ENCODE data around the gene IL24. TPM values are rescaled to one million over a fixed set of nuclear protein-coding genes. Genes with fewer than 3 reads are reported as not detected.

The IL24 gene
- polyA plus RNA-seq, 2 of the 4 experiments (the other 2 are of a cell fraction): 0.04 TPM; not detected in 1

- no peak for DNase-seq (ENCODE audit: low read depth in 1 of 2, low spot score in 1 of 2)
- peaks cover 44% of the 10 kb centered on the region for H3K4me1 ChIP-seq
- no peak overlapping the region for H3K4me3 ChIP-seq
- POLR2A ChIA-PET: no interaction called here
- no peak overlapping the region for H3K4me2 ChIP-seq
- CTCF ChIA-PET: interaction anchor here (1.4 to 8.9 kb wide), 3 partner anchors 10 to 22 kb away, joined by 3 to 67 read pairs (median 19); partner anchors contain the start of gene FCMR
- H3K9me3 ChIP-seq: no peaks in the 10 kb centered on the region
- no peak for ATAC-seq
- peak overlapping the region in 1 of 2 experiments; percentile 74; a peak in 2 of 6 replicates for H3K27ac ChIP-seq
- WGBS (ENCODE audit: missing lambda C conversion rate): 73% methylated on average over 5 of the region's 5 CpGs
- no peak for TF ChIP-seq JUNB (IDR thresholded peaks at IDR 0.05)
- TF ChIP-seq RNF2 (IDR thresholded peaks at IDR 0.05; ENCODE audit: borderline replicate concordance, low read depth): no peak
- no peak for FAIRE-seq
Observed at GRCh38 chr1:206899717-206900116, 2.5 kb downstream of the IL24 start.

- Histone ChIP-seq H3K4me2 (no peak overlapping the region), H3K4me1 (peaks cover 45% of the 10 kb centered on the region), H3K4me3 (no peak overlapping the region), H3K27ac (peak overlapping the region in 1 of 2 experiments; percentile 74; a peak in 2 of 6 replicates), H3K9me3 (no peaks in the 10 kb centered on the region)
- 78% methylated on average over 7 of the region's 7 CpGs for WGBS (ENCODE audit: missing lambda C conversion rate)
- POLR2A ChIA-PET: no interaction called here
- CTCF ChIA-PET: interaction anchor here (1.2 to 8.9 kb wide), 4 partner anchors 9 to 32 kb away, joined by 3 to 67 read pairs (median 11); partner anchors contain the start of gene FCMR
- DNase-seq (ENCODE audit: low read depth in 1 of 2, low spot score in 1 of 2) (no peak), FAIRE-seq (no peak), ATAC-seq (no peak)
- TF ChIP-seq RFX5 (IDR thresholded peaks at IDR 0.05) (no peak), HOXB5 (CRISPR knock-in tag; IDR thresholded peaks at IDR 0.05) (no peak), HES2 (IDR thresholded peaks at IDR 0.05) (no peak), SMC3 (IDR thresholded peaks at IDR 0.05) (no peak), TP53 (CRISPR knock-in tag; IDR thresholded peaks at IDR 0.05) (no peak), FOSL2 (IDR thresholded peaks at IDR 0.05) (no peak), FOSL2 (CRISPR knock-in tag; IDR thresholded peaks at IDR 0.05) (no peak), RCOR1 (IDR thresholded peaks at IDR 0.05; ENCODE audit: low read depth, low read length) (no peak), POLR2A (IDR thresholded peaks at IDR 0.05; ENCODE audit: low read length) (no peak), ZC3H11A (IDR thresholded peaks at IDR 0.05) (no peak), REST (IDR thresholded peaks at IDR 0.05) (no peak), ZFP36 (IDR thresholded peaks at IDR 0.05; ENCODE audit: borderline replicate concordance, partially characterized antibody) (no peak), EHF (CRISPR knock-in tag; IDR thresholded peaks at IDR 0.05) (no peak), ZNF302 (CRISPR knock-in tag; IDR thresholded peaks at IDR 0.05) (no peak), NFE2L2 (conservative IDR thresholded peaks at IDR 0.05; ENCODE audit: low read length) (no peak), CTCF (IDR thresholded peaks at IDR 0.05) (no peak), PBX3 (IDR thresholded peaks at IDR 0.05) (no peak), CBX2 (IDR thresholded peaks at IDR 0.05; ENCODE audit: borderline replicate concordance, low read depth) (no peak)
Observed at GRCh38 chr1:206900149-206900548, 2.9 kb downstream of the IL24 start.
